ENCODE data around the gene PNPLA1. TPM values are rescaled to one million over a fixed set of nuclear protein-coding genes. Genes with fewer than 3 reads are reported as not detected.

The PNPLA1 gene
- not detected in 2 replicates for total RNA-seq

- TF ChIP-seq CTCF (IDR thresholded peaks at IDR 0.05) = no peak
- H3K9me3 Mint-ChIP-seq = peaks cover 5% of the 10 kb centered on the region
- no peak for DNase-seq
- no peak within 1 kb of the TSS for H3K4me3 Mint-ChIP-seq
- H3K27me3 Mint-ChIP-seq = peaks cover 10% of the 10 kb centered on the region
- no peak within 1 kb of the TSS for H3K27ac Mint-ChIP-seq
- no peak for ATAC-seq (ENCODE audit: low read depth)
- intact Hi-C loops (cut with micrococcal nuclease) = no loop called here
- H3K36me3 Mint-ChIP-seq (ENCODE audit: low read depth) = no peaks in the 10 kb centered on the region
- CTCF ChIA-PET = no interaction called here
- POLR2A ChIA-PET = no interaction called here
- H3K4me1 Mint-ChIP-seq = no peaks in the 10 kb centered on the region
Measured at GRCh38 chr6:36269834-36270705, at the start of gene PNPLA1. Gene PNPLA1 (plus strand): TSS chr6:36270060. CDS start chr6:36270460, 400 bp downstream.

GRCh38 chr6:36220226-36220625 is 49.6 kb upstream of the PNPLA1 start:
- POLR2A ChIA-PET = no interaction called here

GRCh38 chr6:36221674-36222073 is 48.2 kb upstream of the PNPLA1 start:
- Mint-ChIP-seq H3K4me3 (no peak overlapping the region), H3K36me3 (ENCODE audit: low read depth) (peaks cover 83% of the 10 kb centered on the region), H3K4me1 (no peaks in the 10 kb centered on the region), H3K9me3 (no peaks in the 10 kb centered on the region), H3K27ac (no peak overlapping the region), H3K27me3 (no peaks in the 10 kb centered on the region)
- intact Hi-C loops (cut with micrococcal nuclease) = no loop called here
- no peak for ATAC-seq (ENCODE audit: low read depth)
- no peak for TF ChIP-seq CTCF (IDR thresholded peaks at IDR 0.05)
- ChIA-PET CTCF (no interaction called here), POLR2A (no interaction called here)
- DNase-seq = no peak

More at GRCh38 chr6:36220226-36220625, 49.6 kb upstream of the PNPLA1 start:
- no peak for TF ChIP-seq CTCF (IDR thresholded peaks at IDR 0.05)
- CTCF ChIA-PET = no interaction called here
- H3K27me3 Mint-ChIP-seq = no peaks in the 10 kb centered on the region
- peaks cover 84% of the 10 kb centered on the region for H3K36me3 Mint-ChIP-seq (ENCODE audit: low read depth)
- intact Hi-C loops (cut with micrococcal nuclease) = no loop called here
- ATAC-seq (ENCODE audit: low read depth) = no peak
- H3K4me1 Mint-ChIP-seq = no peaks in the 10 kb centered on the region
- no peak for DNase-seq
- no peak overlapping the region for H3K4me3 Mint-ChIP-seq
- H3K9me3 Mint-ChIP-seq = no peaks in the 10 kb centered on the region
- H3K27ac Mint-ChIP-seq = no peak overlapping the region

GRCh38 chr6:36222924-36223323 is 46.9 kb upstream of the PNPLA1 start:
- no peak for TF ChIP-seq CTCF (IDR thresholded peaks at IDR 0.05)
- Mint-ChIP-seq H3K27me3 (no peaks in the 10 kb centered on the region), H3K4me1 (no peaks in the 10 kb centered on the region), H3K27ac (no peak overlapping the region), H3K9me3 (no peaks in the 10 kb centered on the region), H3K4me3 (no peak overlapping the region), H3K36me3 (ENCODE audit: low read depth) (peaks cover 79% of the 10 kb centered on the region)
- intact Hi-C loops (cut with micrococcal nuclease) = no loop called here
- ChIA-PET POLR2A (no interaction called here), CTCF (no interaction called here)
- no peak for ATAC-seq (ENCODE audit: low read depth)
- DNase-seq = no peak

- Mint-ChIP-seq H3K4me1 (no peaks in the 10 kb centered on the region), H3K36me3 (ENCODE audit: low read depth) (peaks cover 79% of the 10 kb centered on the region), H3K27ac (no peak overlapping the region), H3K27me3 (no peaks in the 10 kb centered on the region), H3K9me3 (no peaks in the 10 kb centered on the region), H3K4me3 (no peak overlapping the region)
- intact Hi-C loops (cut with micrococcal nuclease) = no loop called here
- no peak for ATAC-seq (ENCODE audit: low read depth)
- CTCF ChIA-PET = no interaction called here
- TF ChIP-seq CTCF (IDR thresholded peaks at IDR 0.05) = no peak
- POLR2A ChIA-PET = no interaction called here
- no peak for DNase-seq
Measured at GRCh38 chr6:36223706-36224105, 46.2 kb upstream of the PNPLA1 start.
